Measurements from ENCODE around the gene GTF2H4. TPM values are rescaled to one million over a fixed set of nuclear protein-coding genes. Genes with fewer than 3 reads are reported as not detected.
A peak's percentile ranks its signal among the peaks of the same experiment; 100 is the strongest.

Gene GTF2H4
- total RNA-seq, 2 experiments from 2014 or later, result 44.5 to 46.4 TPM

DNA sequence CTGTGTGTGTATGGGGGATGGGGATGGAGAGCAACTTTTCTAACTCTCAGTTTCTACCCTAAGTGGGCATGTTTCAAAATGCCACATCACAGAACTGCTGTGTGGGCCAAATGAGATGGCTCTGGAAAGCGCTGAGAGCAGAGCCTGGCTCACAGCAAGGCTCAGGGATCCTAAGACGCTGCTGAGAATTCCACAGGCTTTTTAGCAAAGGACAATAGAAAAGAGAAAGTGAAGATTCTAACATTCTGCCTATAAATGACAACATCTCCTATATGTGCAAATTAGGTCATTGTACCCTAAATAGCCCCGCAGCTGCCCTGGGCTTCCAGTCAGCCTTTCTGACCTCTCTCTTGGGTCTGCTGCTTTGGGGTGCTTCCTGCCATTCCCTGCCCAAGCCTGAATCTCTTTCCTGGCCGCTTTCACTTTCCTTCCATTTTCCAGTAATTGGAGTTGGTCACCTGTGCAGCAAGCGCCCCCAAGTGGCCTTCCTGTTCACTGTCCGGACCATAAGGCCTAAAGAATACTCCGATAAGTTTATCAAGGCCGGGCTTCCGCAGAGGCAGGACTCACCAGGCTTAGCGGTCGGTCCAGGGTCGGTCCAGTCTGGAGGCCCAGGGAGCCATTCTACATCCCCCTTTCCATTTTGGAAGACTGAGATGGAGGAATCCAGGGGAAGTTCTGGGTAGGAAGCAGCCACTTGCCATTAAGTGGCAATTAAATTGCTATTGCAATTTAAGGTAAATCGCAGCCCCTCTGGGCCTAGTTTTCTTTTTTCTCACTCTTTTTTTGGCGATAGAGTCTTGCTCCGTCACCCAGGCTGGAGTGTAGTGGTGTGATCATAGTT lies 30.4 kb upstream of the GTF2H4 start:
- Mint-ChIP-seq H3K9me3 (peaks cover 5% of the 10 kb centered on the region), H3K27ac (peak overlapping the region; percentile 92), H3K4me1 (peaks cover 37% of the 10 kb centered on the region), H3K36me3 (peaks cover 10% of the 10 kb centered on the region), H3K27me3 (no peaks in the 10 kb centered on the region), H3K4me3 (peak overlapping the region; percentile 67)
- peak; percentile 68 for DNase-seq

DNA sequence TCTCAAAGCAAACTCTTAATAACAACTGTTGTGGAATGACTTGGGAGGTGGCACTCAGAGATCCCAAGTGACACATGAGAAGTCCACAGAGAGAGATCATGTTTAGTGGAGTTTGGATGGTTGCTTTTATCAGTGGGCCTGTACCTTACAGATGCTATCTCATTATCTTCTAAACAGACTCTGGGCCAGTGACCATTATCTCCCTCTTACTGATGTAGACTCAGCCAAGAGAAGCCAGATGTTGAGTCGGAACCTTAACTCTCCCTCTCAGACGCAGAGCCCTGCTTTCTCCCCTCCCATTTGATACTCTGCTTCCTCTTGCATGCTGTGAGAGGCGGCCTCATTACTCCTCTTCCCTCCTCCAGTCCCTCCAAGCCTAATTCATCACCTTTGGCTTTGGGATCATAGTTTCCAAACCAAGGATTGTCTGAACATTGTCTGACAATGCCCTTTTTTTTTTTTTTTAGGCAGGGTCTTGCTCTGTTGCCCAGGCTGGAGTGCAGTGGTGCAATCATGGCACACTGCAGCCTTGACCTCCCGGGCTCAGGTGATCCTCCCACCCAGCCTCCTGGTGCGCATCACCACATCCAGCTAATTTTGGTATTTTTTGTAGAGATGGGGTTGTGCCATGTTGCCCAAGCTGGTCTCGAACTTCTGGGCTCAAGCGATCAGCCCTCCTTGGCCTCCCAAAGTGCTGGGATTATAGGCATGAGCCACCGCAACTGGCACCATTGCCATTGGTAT lies 28.2 kb upstream of the GTF2H4 start:
- Mint-ChIP-seq H3K27ac (peak overlapping the region; percentile 31), H3K27me3 (no peaks in the 10 kb centered on the region), H3K36me3 (peaks cover 5% of the 10 kb centered on the region), H3K9me3 (no peaks in the 10 kb centered on the region), H3K4me1 (peaks cover 44% of the 10 kb centered on the region), H3K4me3 (no peak overlapping the region)
- DNase-seq, result no peak

DNA sequence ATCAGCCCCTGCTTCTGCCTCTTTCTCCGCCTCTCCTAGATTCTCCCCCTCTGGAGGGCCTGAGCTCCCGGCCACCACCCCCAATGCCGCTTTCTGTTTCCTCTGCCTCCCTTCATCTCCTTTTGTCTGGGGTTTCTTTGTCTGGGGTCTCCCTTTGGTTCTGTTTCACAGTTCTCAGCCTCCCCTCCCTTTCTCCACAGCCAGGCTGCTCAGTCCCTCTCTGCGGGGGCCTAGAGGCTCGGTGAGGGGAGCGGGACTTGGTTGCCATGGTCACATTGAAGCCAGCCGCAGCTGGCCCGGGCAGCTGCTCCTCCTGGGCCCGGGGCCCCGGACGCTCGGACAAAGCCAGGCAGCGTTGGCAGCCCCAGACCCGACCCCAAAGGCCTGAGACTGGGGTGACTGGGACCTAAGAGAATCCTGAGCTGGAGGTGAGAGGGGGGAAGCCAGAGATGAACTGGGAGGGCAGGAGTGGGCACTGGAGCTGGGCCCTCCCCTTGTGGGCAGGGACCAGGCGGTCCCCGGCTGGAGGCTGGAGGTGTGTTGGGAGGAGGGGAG lies 27.2 kb upstream of the GTF2H4 start:
- Mint-ChIP-seq H3K4me3 (no peak overlapping the region), H3K36me3 (no peaks in the 10 kb centered on the region), H3K4me1 (peaks cover 45% of the 10 kb centered on the region), H3K9me3 (no peaks in the 10 kb centered on the region), H3K27me3 (no peaks in the 10 kb centered on the region), H3K27ac (no peak overlapping the region)
- no peak for DNase-seq

DNA sequence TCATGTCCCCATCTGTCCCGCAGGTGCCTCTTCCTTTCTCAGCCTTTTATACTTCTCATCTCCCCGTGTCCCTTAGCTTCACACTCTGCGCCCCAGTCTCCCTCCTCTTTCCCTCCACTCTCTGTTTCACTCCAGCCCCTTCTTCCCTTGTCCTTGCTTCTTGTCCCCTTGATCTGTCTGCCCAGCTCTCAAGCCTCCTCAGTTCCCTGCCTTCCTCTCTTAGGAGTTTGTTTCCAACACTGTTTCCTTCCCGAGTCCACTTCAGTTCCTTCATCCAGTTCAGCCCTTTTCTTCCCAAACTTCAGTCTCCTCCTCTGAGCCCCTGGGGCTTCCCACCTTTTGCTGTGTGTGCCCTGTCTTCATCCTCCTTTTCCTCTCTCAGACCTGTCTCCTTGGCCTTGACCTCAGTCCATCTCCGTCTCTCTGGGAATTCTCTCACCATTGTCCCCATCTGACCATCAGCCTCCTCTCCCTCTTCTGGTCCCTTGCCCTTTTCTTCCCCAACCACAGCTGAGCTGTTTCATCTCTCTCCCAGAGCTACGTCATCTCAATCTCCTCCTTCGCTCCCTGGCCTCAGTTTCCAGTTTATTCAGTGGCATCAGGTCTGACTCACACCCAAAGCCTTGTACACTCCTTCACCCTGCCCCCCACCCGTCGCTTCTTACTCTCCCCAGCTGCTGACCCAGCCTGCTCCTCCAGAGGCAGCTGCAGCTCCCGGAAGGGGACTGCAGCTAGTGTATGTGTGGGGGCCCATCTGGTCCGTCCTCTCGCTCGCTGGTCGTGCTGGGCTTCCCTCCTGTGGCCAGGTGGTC lies 26.4 kb upstream of the GTF2H4 start:
- no peak overlapping the region for H3K4me3 Mint-ChIP-seq
- H3K27ac Mint-ChIP-seq, result no peak overlapping the region
- H3K9me3 Mint-ChIP-seq, result no peaks in the 10 kb centered on the region
- H3K27me3 Mint-ChIP-seq, result no peaks in the 10 kb centered on the region
- DNase-seq, result no peak
- H3K36me3 Mint-ChIP-seq, result no peaks in the 10 kb centered on the region
- peaks cover 47% of the 10 kb centered on the region for H3K4me1 Mint-ChIP-seq

DNA sequence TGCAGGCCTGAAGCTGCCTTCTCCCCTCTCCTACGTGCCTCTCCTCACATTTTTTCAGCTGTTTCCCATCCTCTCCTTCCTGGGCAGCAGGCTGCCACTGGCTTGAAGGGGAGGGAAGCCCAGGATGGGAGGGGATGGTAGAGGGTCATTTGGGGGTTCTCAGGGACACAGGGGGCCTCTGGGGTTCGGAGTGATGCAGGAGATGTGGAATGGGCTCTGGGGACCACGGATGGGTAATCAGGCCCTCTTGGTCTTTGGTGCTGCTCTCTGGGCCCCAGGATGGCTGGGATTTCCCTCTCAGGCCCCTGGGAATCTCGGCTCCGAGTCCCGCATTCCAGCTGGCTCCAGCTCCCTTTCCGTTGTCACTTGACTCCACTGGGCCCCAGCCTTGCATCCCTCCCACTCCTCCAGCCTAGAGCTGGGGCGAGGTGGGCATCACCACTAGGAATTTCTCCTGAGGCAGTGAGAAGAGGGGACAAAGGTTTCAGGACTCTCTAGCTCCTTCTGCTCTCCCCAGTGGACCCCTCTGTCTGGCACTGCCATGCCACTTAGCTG lies 25.7 kb upstream of the GTF2H4 start:
- peaks cover 47% of the 10 kb centered on the region for H3K4me1 Mint-ChIP-seq
- no peak overlapping the region for H3K27ac Mint-ChIP-seq
- no peak for DNase-seq
- no peaks in the 10 kb centered on the region for H3K36me3 Mint-ChIP-seq
- no peaks in the 10 kb centered on the region for H3K9me3 Mint-ChIP-seq
- no peaks in the 10 kb centered on the region for H3K27me3 Mint-ChIP-seq
- H3K4me3 Mint-ChIP-seq, result no peak overlapping the region

DNA sequence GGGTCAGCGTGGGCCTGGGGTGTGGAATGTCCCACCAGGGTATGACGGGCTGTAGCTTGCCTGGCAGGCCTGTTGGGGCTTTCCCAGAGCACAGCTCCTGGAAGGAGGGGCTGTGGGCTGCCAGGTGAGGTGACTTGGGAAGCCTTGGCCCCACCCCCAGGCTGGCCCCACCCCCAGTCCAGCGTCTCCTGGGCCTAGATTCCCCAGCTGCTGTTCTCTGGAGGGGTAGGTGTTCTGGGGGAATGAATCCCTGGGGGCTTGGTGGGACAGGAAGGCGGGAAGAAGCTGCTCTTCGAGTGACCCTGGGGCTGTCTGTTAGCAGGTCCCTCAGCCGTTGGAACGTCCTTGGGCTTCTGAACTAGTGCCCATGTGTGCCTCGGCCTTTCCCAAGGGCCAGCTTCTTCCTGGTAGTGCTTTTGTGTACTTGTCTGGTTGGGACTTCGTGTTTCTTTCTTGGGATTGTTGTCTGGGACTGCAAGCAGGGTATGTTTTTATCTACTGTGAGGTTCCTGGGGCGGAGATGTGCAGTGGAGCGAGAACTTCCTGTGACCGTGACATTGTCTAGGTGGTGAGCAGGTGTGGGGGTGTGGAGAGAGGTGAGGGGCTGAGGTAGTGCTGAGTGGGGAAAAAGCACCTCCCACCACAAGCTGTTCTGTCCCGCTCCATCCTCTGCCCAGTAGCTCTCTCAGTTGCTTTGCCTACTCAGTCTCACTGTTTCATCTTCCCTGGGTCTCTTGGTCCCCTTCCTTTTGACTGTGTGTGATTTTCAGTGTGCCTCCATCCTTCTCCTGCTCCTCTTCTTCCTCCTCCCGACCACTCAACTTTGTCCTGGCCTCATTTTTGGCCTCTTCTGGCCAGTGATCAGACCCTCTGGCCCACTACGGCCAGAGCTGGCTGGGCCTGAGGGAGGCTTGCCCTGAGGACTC lies 25.0 kb upstream of the GTF2H4 start:
- no peaks in the 10 kb centered on the region for H3K36me3 Mint-ChIP-seq
- DNase-seq, result no peak

DNA sequence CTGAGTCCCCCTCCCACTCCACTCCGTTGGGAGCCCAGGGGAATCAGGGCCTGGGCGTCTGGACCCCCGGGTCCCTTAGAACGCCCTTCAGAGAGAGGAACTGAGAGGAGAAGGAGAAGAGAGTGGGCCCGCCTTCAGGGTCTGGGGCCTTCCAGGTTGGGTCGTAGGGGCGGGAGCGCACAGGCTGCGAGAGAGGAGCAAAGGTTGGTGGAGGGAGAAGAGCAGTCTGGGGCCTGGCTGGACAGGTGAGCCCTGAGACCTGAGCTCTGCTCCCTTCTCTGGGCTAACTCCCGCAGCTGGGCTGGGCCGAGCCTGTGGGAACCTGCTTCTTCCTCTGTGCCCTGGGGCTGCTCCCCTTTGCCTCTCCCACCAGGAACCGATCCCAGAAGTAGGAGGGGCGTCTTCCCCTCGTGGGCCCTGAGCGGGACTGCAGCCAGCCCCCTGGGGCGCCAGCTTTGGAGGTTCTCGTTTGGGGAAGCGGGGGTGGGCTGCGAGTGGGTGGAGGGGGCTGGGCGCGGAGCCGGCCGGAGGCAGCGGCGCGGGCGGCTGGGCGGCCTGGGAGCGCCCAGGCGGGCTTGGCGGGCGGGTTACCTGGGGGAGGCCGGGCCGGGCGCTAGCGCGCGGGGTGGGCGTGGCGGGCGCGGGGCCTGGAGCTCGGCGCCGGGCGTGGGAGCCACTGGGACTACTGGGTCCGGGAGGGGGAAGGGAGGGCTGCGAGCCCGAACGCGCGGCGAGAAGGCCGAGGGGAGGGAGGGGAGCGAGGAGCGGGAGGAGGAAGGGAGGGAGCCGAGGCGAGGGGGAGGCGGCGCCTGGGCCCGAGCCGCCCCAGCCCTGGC lies 24.1 kb upstream of the GTF2H4 start, which contains the start of gene DDR1:
DDR1 (plus strand) TSS at position 835 of the 836 bp plus-strand sequence. CDS start 4,211 bp downstream, outside the sequence.
- no peaks in the 10 kb centered on the region for H3K27me3 Mint-ChIP-seq
- no peaks in the 10 kb centered on the region for H3K36me3 Mint-ChIP-seq
- H3K27ac Mint-ChIP-seq, result peak within 1 kb of the TSS; percentile 72
- H3K4me3 Mint-ChIP-seq, result peak within 1 kb of the TSS; percentile 78
- DNase-seq, result peak; percentile 56
- H3K9me3 Mint-ChIP-seq, result no peaks in the 10 kb centered on the region
- H3K4me1 Mint-ChIP-seq, result peaks cover 34% of the 10 kb centered on the region

More for the DNA sequence above, 25.0 kb upstream of the GTF2H4 start:
- H3K4me3 Mint-ChIP-seq, result peak overlapping the region; percentile 78
- peaks cover 41% of the 10 kb centered on the region for H3K4me1 Mint-ChIP-seq
- H3K27ac Mint-ChIP-seq, result peak overlapping the region; percentile 72
- H3K9me3 Mint-ChIP-seq, result no peaks in the 10 kb centered on the region
- H3K27me3 Mint-ChIP-seq, result no peaks in the 10 kb centered on the region

DNA sequence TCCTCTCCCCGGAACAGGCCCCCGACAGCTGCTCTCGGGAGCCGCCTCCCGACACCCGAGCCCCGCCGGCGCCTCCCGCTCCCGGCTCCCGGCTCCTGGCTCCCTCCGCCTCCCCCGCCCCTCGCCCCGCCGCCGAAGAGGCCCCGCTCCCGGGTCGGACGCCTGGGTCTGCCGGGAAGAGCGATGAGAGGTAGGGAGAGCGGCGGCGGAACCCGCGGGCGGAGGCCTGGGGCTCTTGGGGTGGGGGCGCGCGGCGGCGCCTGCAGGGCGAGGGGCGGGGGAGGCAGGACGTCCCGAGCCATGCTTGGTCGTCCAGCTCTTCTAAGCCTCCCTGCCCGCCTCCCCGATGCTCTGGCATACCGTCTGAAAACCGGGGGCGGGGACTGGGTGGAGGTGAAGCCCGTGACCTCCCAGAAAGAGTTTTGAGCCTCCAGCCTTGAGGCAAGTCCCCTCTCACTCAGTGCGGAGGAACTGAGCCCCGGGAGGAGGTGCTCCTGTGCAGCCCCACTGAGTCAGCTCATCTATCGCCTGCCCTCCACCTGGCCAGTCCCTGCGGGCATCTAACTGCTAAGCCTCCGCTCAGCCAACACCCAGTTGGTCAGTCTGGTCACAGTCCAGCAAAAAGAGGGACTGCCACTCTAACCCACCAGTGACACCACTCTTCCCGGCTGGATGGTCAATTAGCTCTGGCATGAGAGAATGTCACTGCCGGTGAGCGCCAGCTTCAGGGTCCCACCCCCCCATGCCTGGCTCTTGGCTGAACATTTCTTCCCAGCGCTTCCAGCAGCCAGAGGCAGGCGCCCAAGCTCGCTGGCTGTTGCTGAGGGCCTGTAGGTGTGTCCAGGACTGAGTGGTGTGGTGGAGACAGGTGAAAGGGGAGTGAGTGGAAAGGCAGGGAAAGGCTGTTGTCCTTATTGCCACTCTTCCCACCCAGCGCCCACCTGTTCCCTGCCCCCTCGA lies 23.2 kb upstream of the GTF2H4 start:
- DNase-seq, result peak; percentile 62
- Mint-ChIP-seq H3K36me3 (no peaks in the 10 kb centered on the region), H3K4me3 (peak overlapping the region; percentile 77), H3K9me3 (no peaks in the 10 kb centered on the region), H3K27ac (peak overlapping the region; percentile 7), H3K27me3 (no peaks in the 10 kb centered on the region), H3K4me1 (peaks cover 34% of the 10 kb centered on the region)

DNA sequence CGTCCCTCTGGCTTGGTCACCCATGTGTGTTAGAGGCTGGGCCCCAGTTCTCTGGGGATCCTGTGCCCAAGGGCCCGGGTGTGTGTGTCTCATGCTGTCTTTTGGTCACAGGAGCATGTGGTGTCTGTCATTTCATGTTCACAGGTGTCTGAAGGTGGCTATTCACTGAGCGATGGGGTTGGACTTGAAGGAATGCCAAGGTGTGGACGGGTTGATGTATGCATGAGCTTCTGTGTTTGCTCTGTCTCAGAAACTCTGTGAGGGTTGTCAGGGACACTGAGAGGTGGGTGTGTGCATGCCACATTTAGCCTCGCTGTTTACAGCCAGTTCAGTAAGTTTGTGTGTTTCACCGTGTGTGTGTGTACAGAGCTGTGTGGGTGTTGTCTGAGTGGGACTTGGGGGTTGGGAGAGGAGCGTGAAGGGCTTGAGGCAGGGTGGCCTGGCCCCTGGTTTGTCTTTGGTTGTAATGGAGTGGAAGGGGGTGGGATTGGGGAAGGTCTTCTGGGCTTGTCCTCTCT lies 22.5 kb upstream of the GTF2H4 start:
- no peak for DNase-seq
- Mint-ChIP-seq H3K4me3 (peak overlapping the region; percentile 77), H3K4me1 (peaks cover 34% of the 10 kb centered on the region), H3K27ac (no peak overlapping the region), H3K9me3 (no peaks in the 10 kb centered on the region), H3K36me3 (no peaks in the 10 kb centered on the region), H3K27me3 (no peaks in the 10 kb centered on the region)

DNA sequence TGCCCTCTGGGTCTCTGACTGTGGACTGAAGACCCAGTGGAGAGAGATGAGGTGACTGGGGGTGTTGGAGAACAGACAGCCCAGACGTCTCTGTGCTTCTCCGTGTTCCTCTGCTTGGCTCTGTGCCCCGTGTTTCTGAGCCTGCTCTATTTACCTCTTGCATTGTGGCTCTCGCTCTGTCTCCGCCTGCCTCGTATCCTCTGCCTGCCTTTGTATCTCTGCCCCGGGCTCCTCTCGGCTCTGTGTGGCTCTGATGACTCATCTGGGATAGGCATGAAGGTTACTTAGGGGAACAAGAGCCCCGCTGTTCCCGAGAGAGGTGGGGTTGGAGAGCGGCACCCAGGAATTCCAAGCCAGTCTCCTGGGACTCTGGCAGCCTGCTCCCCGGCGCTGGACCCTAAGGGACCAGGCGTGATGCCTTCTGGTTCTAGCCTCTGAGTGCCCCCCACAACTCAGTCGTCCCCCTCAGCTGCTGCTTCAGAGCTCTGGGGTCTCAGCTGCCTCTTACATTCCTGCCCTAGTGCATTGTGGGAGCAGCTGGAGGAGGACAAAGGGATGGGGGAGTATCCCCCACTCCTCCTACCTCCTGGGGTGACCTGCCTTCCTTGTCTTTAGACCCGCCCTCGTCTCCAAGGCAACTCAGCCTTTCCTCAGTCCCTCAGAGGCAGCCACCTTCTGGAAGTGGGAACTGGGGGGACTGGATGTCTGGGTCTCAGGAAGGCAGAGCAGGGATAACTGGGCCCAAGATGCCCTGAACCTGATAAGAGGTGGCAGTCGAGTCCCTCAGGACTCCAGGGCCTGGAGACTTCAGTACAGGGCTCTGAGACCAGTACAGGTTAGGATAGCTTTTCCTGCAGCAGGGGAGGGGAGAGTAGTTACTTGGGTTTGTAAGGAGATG lies 21.8 kb upstream of the GTF2H4 start:
- Mint-ChIP-seq H3K4me3 (peak overlapping the region; percentile 77), H3K4me1 (peaks cover 34% of the 10 kb centered on the region), H3K27ac (peak overlapping the region; percentile 44), H3K36me3 (no peaks in the 10 kb centered on the region), H3K27me3 (no peaks in the 10 kb centered on the region), H3K9me3 (no peaks in the 10 kb centered on the region)
- DNase-seq, result no peak

DNA sequence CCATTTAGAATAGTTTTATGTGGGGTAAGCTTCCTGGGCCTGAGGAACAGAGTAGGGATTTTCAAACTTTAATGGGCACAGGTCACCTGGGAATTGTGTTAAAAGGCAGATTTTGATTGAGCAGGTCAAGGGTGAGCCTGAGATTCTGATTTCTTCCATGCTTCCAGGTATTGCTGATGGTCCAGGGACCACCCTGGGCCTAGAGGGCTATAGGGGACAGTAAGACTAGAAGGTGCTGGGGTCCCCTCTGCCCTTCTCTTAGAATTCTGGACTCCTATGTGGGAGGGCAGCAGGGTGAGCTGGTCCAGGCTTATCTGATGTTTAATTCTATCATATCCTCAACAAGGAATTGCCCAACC lies 21.1 kb upstream of the GTF2H4 start:
- H3K9me3 Mint-ChIP-seq, result no peaks in the 10 kb centered on the region
- H3K36me3 Mint-ChIP-seq, result no peaks in the 10 kb centered on the region
- H3K4me1 Mint-ChIP-seq, result peaks cover 34% of the 10 kb centered on the region
- H3K27me3 Mint-ChIP-seq, result no peaks in the 10 kb centered on the region
- no peak for DNase-seq
- no peak overlapping the region for H3K27ac Mint-ChIP-seq
- no peak overlapping the region for H3K4me3 Mint-ChIP-seq
